Testis (tissue), 3 donors: ENCODE results near the gene MPHOSPH8. TPM values are rescaled to one million over a fixed set of nuclear protein-coding genes. Genes with fewer than 3 reads are reported as not detected.

Source experiments
- DNase-seq: peaks from one replicate; pipeline ENCODE4 v3.0.0-alpha.2; 2019
- H3K27ac ChIP-seq, 2 donors: fragments of 200-600 bp; sonication (generic); one replicate each; pipeline ENCODE4 v1.5.1; 2019
- H3K27me3 ChIP-seq: fragments of 200-600 bp; sonication (generic); one replicate; pipeline ENCODE4 v1.5.1; 2019
- H3K36me3 ChIP-seq: fragments of 200-600 bp; sonication (generic); one replicate; pipeline ENCODE4 v1.5.1; 2017; ENCODE audit warnings: low read depth; ENCODE audit errors: missing control alignments
- H3K4me1 ChIP-seq: fragments of 200-600 bp; sonication (generic); one replicate; pipeline ENCODE4 v1.5.1; 2019
- H3K4me3 ChIP-seq, 2 donors: fragments of 200-600 bp; sonication (generic); one replicate each; pipeline ENCODE4 v1.5.1; 2017 to 2019
- H3K9me3 ChIP-seq: fragments of 200-600 bp; sonication (generic); one replicate; pipeline ENCODE4 v1.5.1; 2017
- CTCF ChIP-seq, 3 experiments: fragments of 450-650 bp in 2 of 3; fragments of 200-600 bp in 1 of 3; sonication (generic) in 1 of 3; IDR thresholded peaks; one replicate each; pipeline ENCODE4 v1.5.1; 2016 to 2019; ENCODE audit warnings: antibody characterized with exemption in 3 of 3, mild to moderate bottlenecking in 2 of 3, moderate library complexity in 1 of 3
- POLR2A ChIP-seq: fragments of 450-650 bp; IDR thresholded peaks from one replicate; pipeline ENCODE4 v1.6.1; 2017; ENCODE audit warnings: antibody characterized with exemption, mild to moderate bottlenecking, moderate library complexity
- WGBS, 2 donors: methylation state at CpG; one replicate each; pipeline ENCODE4 v1.1.5; 2018; 5-methylcytosine and 5-hydroxymethylcytosine counted together
- intact Hi-C: fragments of 100-400 bp; cut with DNase I; formaldehyde crosslinking; loops from one replicate; pipeline ENCODE4 v1.15.1; 2023; ENCODE audit warnings: low total_unique reads
- polyA plus RNA-seq: library from polyadenylated mRNA; stranded (reverse); fragments of 350-450 nt; fragmentation: Illumina TruSeq; extraction: RNeasy Lipid Tissue Mini Kit (QIAGEN cat#74804); gene quantifications from one replicate; pipeline ENCODE4 v1.2.3, GENCODE V29; 2014; ENCODE audit warnings: low read depth, low replicate concordance; ENCODE audit not compliant: insufficient read depth
- total RNA-seq, 2 donors: library from RNA; depleted of rRNA; stranded (reverse); fragments of >200 nt; gene quantifications; one replicate each; pipeline ENCODE4 v1.2.3, GENCODE V29; 2016

Gene MPHOSPH8
- total and polyA plus RNA-seq, 3 donors from 2014 or later: 12.3 to 39.2 (median 31.0) TPM

- no peak for TF ChIP-seq POLR2A
- TF ChIP-seq CTCF (IDR thresholded peaks at IDR 0.05): no peak
- Histone ChIP-seq H3K4me1 (no peaks in the 10 kb centered on the region), H3K36me3 (peaks cover 6% of the 10 kb centered on the region), H3K27ac (no peak overlapping the region), H3K9me3 (no peaks in the 10 kb centered on the region), H3K4me3 (no peak overlapping the region), H3K27me3 (no peaks in the 10 kb centered on the region)
- WGBS, 2 donors: 79 to 90% methylated on average over 8 to 13 of the region's 14 CpGs
- DNase-seq: no peak
- intact Hi-C loops: no loop called here
Measured at GRCh38 chr13:19665427-19665859, 32.0 kb downstream of the MPHOSPH8 start.

- Histone ChIP-seq H3K9me3 (no peaks in the 10 kb centered on the region), H3K36me3 (peaks cover 6% of the 10 kb centered on the region)
- 93 to 95% methylated on average over 9 of the region's 9 CpGs for WGBS, 2 donors
Measured at GRCh38 chr13:19668778-19669177, 35.3 kb downstream of the MPHOSPH8 start.

GRCh38 chr13:19670147-19670546 lies 36.7 kb downstream of the MPHOSPH8 start:
- no peak for DNase-seq
- intact Hi-C loops: no loop called here
- WGBS, 2 donors: 66 to 73% methylated on average over 3 of the region's 3 CpGs
- H3K4me1 ChIP-seq: no peaks in the 10 kb centered on the region
- no peak overlapping the region for H3K4me3 ChIP-seq
- TF ChIP-seq POLR2A (no peak), CTCF (IDR thresholded peaks at IDR 0.05) (no peak)
- no peaks in the 10 kb centered on the region for H3K9me3 ChIP-seq
- peaks cover 6% of the 10 kb centered on the region for H3K36me3 ChIP-seq
- no peaks in the 10 kb centered on the region for H3K27me3 ChIP-seq
- H3K27ac ChIP-seq: no peak overlapping the region

More at GRCh38 chr13:19668778-19669177, 35.3 kb downstream of the MPHOSPH8 start:
- Histone ChIP-seq H3K4me1 (no peaks in the 10 kb centered on the region), H3K27ac (no peak overlapping the region), H3K27me3 (no peaks in the 10 kb centered on the region), H3K4me3 (no peak overlapping the region)
- intact Hi-C loops: no loop called here
- TF ChIP-seq CTCF (IDR thresholded peaks at IDR 0.05) (no peak), POLR2A (no peak)
- no peak for DNase-seq

GRCh38 chr13:19672990-19673389 lies 39.5 kb downstream of the MPHOSPH8 start:
- WGBS, 2 donors: 41 to 57% methylated on average over 5 of the region's 5 CpGs
- no peak overlapping the region for H3K4me3 ChIP-seq
- intact Hi-C loops: no loop called here
- no peaks in the 10 kb centered on the region for H3K27me3 ChIP-seq
- DNase-seq: no peak
- no peaks in the 10 kb centered on the region for H3K4me1 ChIP-seq
- TF ChIP-seq POLR2A (no peak), CTCF (IDR thresholded peaks at IDR 0.05) (no peak)
- no peaks in the 10 kb centered on the region for H3K9me3 ChIP-seq
- peak overlapping the region in 1 of 2 donors; percentile 4 for H3K27ac ChIP-seq
- H3K36me3 ChIP-seq: peaks cover 3% of the 10 kb centered on the region
